Endodermal cell (in vitro differentiated cells): ENCODE measurements around the gene SLC26A6. TPM values are rescaled to one million over a fixed set of nuclear protein-coding genes. Genes with fewer than 3 reads are reported as not detected.

Source experiments
- DNase-seq: peaks from one replicate; pipeline ENCODE4 v3.0.0-alpha.2; 2017
- H3K27ac ChIP-seq: 2 replicates; pipeline ENCODE4 v1.5.1; 2013; ENCODE audit warnings: mild to moderate bottlenecking, low read depth, low read length, moderate library complexity
- H3K27me3 ChIP-seq: 2 replicates; pipeline ENCODE4 v1.6.1; 2013; ENCODE audit warnings: mild to moderate bottlenecking, low read length, moderate library complexity; ENCODE audit not compliant: insufficient read depth, control insufficient read depth, poor library complexity, severe bottlenecking
- H3K36me3 ChIP-seq: 2 replicates; pipeline ENCODE4 v1.7.0; 2013; ENCODE audit warnings: mild to moderate bottlenecking, low read length, moderate library complexity; ENCODE audit not compliant: control insufficient read depth, insufficient read depth
- H3K4me1 ChIP-seq: one replicate; pipeline ENCODE4 v1.7.0; 2013; ENCODE audit warnings: low read length; ENCODE audit not compliant: control insufficient read depth, insufficient read depth
- H3K4me3 ChIP-seq: 2 replicates; pipeline ENCODE4 v1.5.1; 2013; ENCODE audit warnings: mild to moderate bottlenecking, low read length, moderate library complexity
- H3K9ac ChIP-seq: 2 replicates; pipeline ENCODE4 v1.6.1; 2013; ENCODE audit warnings: mild to moderate bottlenecking, low read length, moderate library complexity; ENCODE audit not compliant: poor library complexity, severe bottlenecking; ENCODE audit errors: extremely low read depth
- H3K9me3 ChIP-seq: 2 replicates; pipeline ENCODE4 v1.6.1; 2013; ENCODE audit warnings: mild to moderate bottlenecking, low read length, moderate library complexity; ENCODE audit not compliant: control insufficient read depth
- H3K27ac Mint-ChIP-seq: 2 replicates; pipeline ENCODE4 v1.8.0; 2020; ENCODE audit warnings: mixed read lengths
- H3K27me3 Mint-ChIP-seq: 2 replicates; pipeline ENCODE4 v1.8.0; 2021; ENCODE audit warnings: mild to moderate bottlenecking, mixed read lengths; ENCODE audit not compliant: insufficient read depth
- H3K36me3 Mint-ChIP-seq: 2 replicates; pipeline ENCODE4 v1.8.0; 2020; ENCODE audit warnings: low read depth, mixed read lengths
- H3K4me1 Mint-ChIP-seq: 2 replicates; pipeline ENCODE4 v1.8.0; 2020; ENCODE audit warnings: mixed read lengths
- H3K4me3 Mint-ChIP-seq: 2 replicates; pipeline ENCODE4 v1.8.0; 2020; ENCODE audit warnings: mild to moderate bottlenecking, moderate library complexity, mixed read lengths
- H3K9me3 Mint-ChIP-seq: 2 replicates; pipeline ENCODE4 v1.8.0; 2020; ENCODE audit warnings: mild to moderate bottlenecking, mixed read lengths
- WGBS, 2 experiments: methylation state at CpG; one replicate each; pipeline versions ENCODE4 v1.1.5 to v1.1.7; 2013; ENCODE audit warnings: missing lambda C conversion rate in 2 of 2, mixed read lengths in 1 of 2; ENCODE audit not compliant: insufficient coverage in 1 of 2, insufficient read length in 1 of 2; 5-methylcytosine and 5-hydroxymethylcytosine counted together
- total RNA-seq, 2 donors: library from RNA; stranded (reverse); fragmentation: NEBNext Ultra II Directional in 1 of 2; extraction: Animal tissue kit (Norgen Biotek cat#: 25700) in 1 of 2; gene quantifications; 2 replicates in 1 of 2; 3 replicates in 1 of 2; pipeline ENCODE4 v1.2.1, GENCODE V29; 2021
- TF ChIP-seq, protein P1 (sequence below): fragments of 200-600 bp; sonication (generic); conservative IDR thresholded peaks from 2 replicates; pipeline ENCODE4 v1.5.0; 2021; ENCODE audit warnings: antibody characterized with exemption, mild to moderate bottlenecking

The SLC26A6 gene
- total RNA-seq, 2 donors from 2014 or later, result 65.1 to 75.6 TPM

DNA sequence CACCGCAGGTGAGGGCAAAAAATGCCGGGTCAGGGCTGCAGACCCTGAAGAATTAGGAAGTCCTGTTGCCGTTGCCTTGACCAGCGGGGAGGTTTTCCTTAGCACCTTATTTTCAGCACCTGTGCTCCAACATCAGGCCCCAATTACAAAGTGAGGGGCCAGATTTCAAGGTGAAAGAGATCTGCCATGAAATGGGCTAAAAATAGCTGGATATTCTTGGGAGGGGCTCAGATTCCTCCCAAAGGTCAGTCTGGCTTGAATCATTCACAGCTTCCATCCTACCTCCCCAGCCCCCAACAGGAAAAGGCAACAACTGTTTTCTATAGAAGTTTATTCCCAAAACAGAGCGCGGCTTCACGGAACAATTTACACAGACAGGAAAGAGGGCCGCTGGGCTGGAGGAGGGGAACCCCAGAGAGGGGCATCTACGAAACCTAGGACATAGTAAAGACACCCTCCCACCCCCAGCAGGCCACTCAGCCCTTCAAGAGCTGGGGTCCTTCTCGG is 941 bp upstream of the SLC26A6 start:
- Histone ChIP-seq H3K9me3 (no peaks in the 10 kb centered on the region), H3K27me3 (no peaks in the 10 kb centered on the region), H3K9ac (peak overlapping the region; percentile 44), H3K4me3 (peak overlapping the region; percentile 85), H3K36me3 (peaks cover 20% of the 10 kb centered on the region), H3K4me1 (peaks cover 11% of the 10 kb centered on the region), H3K27ac (peak overlapping the region; percentile 64)
- Mint-ChIP-seq H3K27me3 (no peaks in the 10 kb centered on the region), H3K9me3 (no peaks in the 10 kb centered on the region), H3K27ac (peak overlapping the region; percentile 93), H3K4me3 (peak overlapping the region; percentile 70), H3K36me3 (peaks cover 26% of the 10 kb centered on the region), H3K4me1 (peaks cover 21% of the 10 kb centered on the region)
- DNase-seq, result peak; percentile 56
- WGBS, 2 experiments, result 33% methylated on average over 10 of the region's 10 CpGs; no CpG with 5 or more reads in 1 of the 2 experiments
- TF ChIP-seq, protein P1, sequence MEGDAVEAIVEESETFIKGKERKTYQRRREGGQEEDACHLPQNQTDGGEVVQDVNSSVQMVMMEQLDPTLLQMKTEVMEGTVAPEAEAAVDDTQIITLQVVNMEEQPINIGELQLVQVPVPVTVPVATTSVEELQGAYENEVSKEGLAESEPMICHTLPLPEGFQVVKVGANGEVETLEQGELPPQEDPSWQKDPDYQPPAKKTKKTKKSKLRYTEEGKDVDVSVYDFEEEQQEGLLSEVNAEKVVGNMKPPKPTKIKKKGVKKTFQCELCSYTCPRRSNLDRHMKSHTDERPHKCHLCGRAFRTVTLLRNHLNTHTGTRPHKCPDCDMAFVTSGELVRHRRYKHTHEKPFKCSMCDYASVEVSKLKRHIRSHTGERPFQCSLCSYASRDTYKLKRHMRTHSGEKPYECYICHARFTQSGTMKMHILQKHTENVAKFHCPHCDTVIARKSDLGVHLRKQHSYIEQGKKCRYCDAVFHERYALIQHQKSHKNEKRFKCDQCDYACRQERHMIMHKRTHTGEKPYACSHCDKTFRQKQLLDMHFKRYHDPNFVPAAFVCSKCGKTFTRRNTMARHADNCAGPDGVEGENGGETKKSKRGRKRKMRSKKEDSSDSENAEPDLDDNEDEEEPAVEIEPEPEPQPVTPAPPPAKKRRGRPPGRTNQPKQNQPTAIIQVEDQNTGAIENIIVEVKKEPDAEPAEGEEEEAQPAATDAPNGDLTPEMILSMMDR, result no peak

- Histone ChIP-seq H3K4me3 (peak overlapping the region; percentile 85), H3K4me1 (peaks cover 11% of the 10 kb centered on the region), H3K27ac (peak overlapping the region; percentile 76), H3K9me3 (no peaks in the 10 kb centered on the region), H3K36me3 (peaks cover 35% of the 10 kb centered on the region), H3K27me3 (no peaks in the 10 kb centered on the region), H3K9ac (peak overlapping the region; percentile 77)
- Mint-ChIP-seq H3K4me1 (peaks cover 21% of the 10 kb centered on the region), H3K27ac (peak overlapping the region; percentile 76), H3K9me3 (no peaks in the 10 kb centered on the region), H3K27me3 (no peaks in the 10 kb centered on the region), H3K4me3 (peak overlapping the region; percentile 70), H3K36me3 (peaks cover 38% of the 10 kb centered on the region)
- peak; percentile 85 for DNase-seq
- TF ChIP-seq, protein P1, result no peak
- 0 to 1% methylated on average over 21 to 30 of the region's 30 CpGs for WGBS, 2 experiments
Measured at GRCh38 chr3:48634661-48635221, 520 bp downstream of the SLC26A6 start.

DNA sequence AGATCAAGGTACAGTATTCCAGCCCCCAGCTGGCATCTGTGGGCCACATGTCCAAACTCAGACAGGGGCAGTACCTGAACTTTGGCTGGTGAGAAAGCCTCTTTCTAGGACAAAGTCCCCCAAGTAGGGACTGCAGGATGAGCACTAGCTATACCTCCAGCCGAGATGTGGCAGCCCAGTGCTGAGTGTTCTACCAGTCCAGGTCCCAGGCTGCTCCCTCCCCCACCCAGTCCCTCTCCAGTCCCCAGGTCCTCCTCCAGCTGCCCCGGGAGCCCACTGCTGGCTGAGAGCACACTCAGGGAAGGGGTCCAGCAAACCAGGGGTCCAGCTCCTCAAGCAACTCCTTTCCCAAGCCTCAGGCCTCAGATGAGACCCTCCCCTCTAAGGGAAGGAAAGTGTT is 1.5 kb downstream of the SLC26A6 start:
- H3K9me3 ChIP-seq, result no peaks in the 10 kb centered on the region
- no peaks in the 10 kb centered on the region for H3K27me3 ChIP-seq
- H3K4me3 ChIP-seq, result peak overlapping the region; percentile 85
- Mint-ChIP-seq H3K4me3 (peak overlapping the region; percentile 70), H3K27me3 (no peaks in the 10 kb centered on the region), H3K27ac (no peak overlapping the region), H3K36me3 (peaks cover 39% of the 10 kb centered on the region), H3K9me3 (no peaks in the 10 kb centered on the region), H3K4me1 (peaks cover 21% of the 10 kb centered on the region)
- H3K4me1 ChIP-seq, result peaks cover 11% of the 10 kb centered on the region
- no peak for DNase-seq
- peaks cover 34% of the 10 kb centered on the region for H3K36me3 ChIP-seq
- H3K27ac ChIP-seq, result no peak overlapping the region
- TF ChIP-seq, protein P1, result no peak
- 85 to 100% methylated on average over 1 to 2 of the region's 2 CpGs for WGBS, 2 experiments
- H3K9ac ChIP-seq, result no peak overlapping the region
